CD4-positive, alpha-beta T cell treated with Interferon alpha-2 for 1 hour (primary cell): ENCODE results near the gene MOK.

ENCODE experiments used
- DNase-seq, 2 donors: peaks; one replicate each; pipeline ENCODE4 v3.0.0-alpha.2; 2020 to 2022

Gene MOK

GRCh38 chr14:102220031-102220430 is 84.9 kb downstream of the MOK start:
- peak in 1 of 2 donors; percentile 24 for DNase-seq

- no peak for DNase-seq
These were observed 85.6 kb downstream of the MOK start for GRCh38 chr14:102219316-102219715.

GRCh38 chr14:102218688-102219087 is 86.3 kb downstream of the MOK start:
- DNase-seq, result no peak

- no peak for DNase-seq
These were observed 87.0 kb downstream of the MOK start for GRCh38 chr14:102217987-102218421.

- DNase-seq, result no peak
These were observed 87.6 kb downstream of the MOK start for GRCh38 chr14:102217399-102217798.

GRCh38 chr14:102215576-102216250 is 89.3 kb downstream of the MOK start:
- DNase-seq, result no peak

GRCh38 chr14:102215071-102215470 is 89.9 kb downstream of the MOK start:
- DNase-seq, result no peak

- no peak for DNase-seq
These were observed 90.8 kb downstream of the MOK start for GRCh38 chr14:102213984-102214658.

GRCh38 chr14:102213470-102213869 is 91.5 kb downstream of the MOK start:
- no peak for DNase-seq

- no peak for DNase-seq
These were observed 92.1 kb downstream of the MOK start for GRCh38 chr14:102212845-102213244.

- no peak for DNase-seq
These were observed 92.6 kb downstream of the MOK start for GRCh38 chr14:102212356-102212755.

GRCh38 chr14:102211240-102211639 is 93.7 kb downstream of the MOK start:
- DNase-seq, result no peak

- DNase-seq, result no peak
These were observed 94.4 kb downstream of the MOK start for GRCh38 chr14:102210421-102211042.

GRCh38 chr14:102209224-102209966 is 95.6 kb downstream of the MOK start:
- no peak for DNase-seq

- DNase-seq, result no peak
These were observed 96.2 kb downstream of the MOK start for GRCh38 chr14:102208741-102209140.

- no peak for DNase-seq
These were observed 97.1 kb downstream of the MOK start for GRCh38 chr14:102207831-102208365.

- DNase-seq, result no peak
These were observed 98.0 kb downstream of the MOK start for GRCh38 chr14:102206918-102207317.

GRCh38 chr14:102205560-102205959 is 99.4 kb downstream of the MOK start:
- DNase-seq, result no peak

- no peak for DNase-seq
These were observed 101.6 kb downstream of the MOK start for GRCh38 chr14:102203382-102203781.

- DNase-seq, result no peak
These were observed 102.0 kb downstream of the MOK start for GRCh38 chr14:102202944-102203343.

GRCh38 chr14:102201776-102202175 is 103.2 kb downstream of the MOK start:
- no peak for DNase-seq

- DNase-seq, result no peak
These were observed 103.6 kb downstream of the MOK start for GRCh38 chr14:102201353-102201738.

GRCh38 chr14:102200690-102201352 is 104.1 kb downstream of the MOK start:
- DNase-seq, result peak in 1 of 2 donors; percentile 34
